HEK293 (cell line): ENCODE data around the gene CARS1.

Experiments
- CTCF ChIP-seq: fragments of 450-650 bp; formaldehyde crosslinking; IDR thresholded peaks from 2 replicates; pipeline ENCODE4 v1.5.1; 2016; ENCODE audit warnings: missing biosample characterization, missing genetic modification characterization
- GLI4 ChIP-seq: fragments of 450-650 bp; formaldehyde crosslinking; IDR thresholded peaks from 2 replicates; pipeline ENCODE4 v1.5.1; 2016; ENCODE audit warnings: missing biosample characterization, missing genetic modification characterization
- ZBTB26 ChIP-seq: fragments of 450-650 bp; formaldehyde crosslinking; optimal IDR thresholded peaks from 2 replicates; pipeline ENCODE3; 2016; ENCODE audit warnings: missing biosample characterization, mild to moderate bottlenecking, missing genetic modification characterization

DNA sequence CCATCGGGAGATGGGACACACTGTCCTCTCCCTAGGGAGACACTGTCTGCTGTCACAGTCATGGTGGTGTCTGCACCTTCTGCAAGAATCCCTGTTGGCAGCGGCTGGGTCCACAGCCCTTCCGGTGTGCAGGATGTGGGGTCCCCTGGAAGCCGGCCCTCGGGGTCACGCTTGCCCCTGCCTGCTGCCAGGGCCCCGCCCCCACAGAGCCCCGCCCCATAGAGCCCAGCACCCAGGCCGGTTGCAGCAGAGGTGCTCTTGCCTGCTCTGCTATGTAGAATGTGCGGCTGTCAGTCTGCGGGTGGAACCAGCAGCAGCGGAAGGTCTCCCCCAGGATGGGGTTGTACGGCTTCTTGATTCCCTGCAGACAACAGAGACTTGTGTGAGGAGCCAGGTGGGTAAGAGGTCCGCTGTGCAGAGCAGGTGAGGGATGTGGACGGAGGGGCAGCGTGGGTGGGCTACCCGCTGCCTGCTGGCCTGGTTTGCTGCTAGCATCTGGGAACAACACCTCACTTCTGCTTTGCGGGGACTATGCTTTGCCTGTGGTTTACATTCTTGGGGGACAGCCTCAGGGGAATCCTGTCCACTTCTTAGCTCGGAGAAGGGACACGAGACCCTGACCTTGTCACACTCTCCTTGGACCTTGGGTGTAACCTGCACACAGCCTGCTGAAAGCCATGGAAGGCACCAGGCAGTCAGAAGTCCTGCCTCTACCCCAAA is 44.9 kb upstream of the CARS1 start:
- TF ChIP-seq CTCF (no peak), ZBTB26 (tag by site-specific recombination) (no peak), GLI4 (tag by site-specific recombination) (no peak)
